HG03558 (cell line): Measurements from ENCODE around the gene CFAP77.

Source experiments
- ATAC-seq: cut with Tn5 transposase; IDR thresholded peaks from one replicate; pipeline ENCODE4 v1.9.1; 2021; ENCODE audit warnings: moderate number of reproducible peaks; ENCODE audit not compliant: unreplicated experiment; ENCODE audit errors: extremely low read depth

The CFAP77 gene

DNA sequence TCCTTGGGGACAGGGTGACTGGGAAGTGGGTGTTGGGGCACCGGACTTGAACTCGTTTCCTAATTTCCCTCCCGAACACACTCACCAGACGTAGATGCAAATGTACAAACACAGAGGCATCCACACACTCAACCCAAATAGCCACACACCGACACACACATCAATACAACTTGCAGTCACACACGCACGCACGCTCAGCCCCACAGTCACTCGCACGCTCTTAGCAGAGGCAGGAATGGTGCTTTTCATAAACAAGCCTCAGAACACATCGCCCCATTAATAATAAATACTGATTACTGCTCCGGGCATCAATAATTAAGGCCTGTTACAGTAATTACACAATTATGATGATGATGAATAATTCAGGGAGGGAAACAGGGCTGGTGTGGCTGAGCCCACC is 178.1 kb downstream of the CFAP77 start:
- ATAC-seq = no peak

DNA sequence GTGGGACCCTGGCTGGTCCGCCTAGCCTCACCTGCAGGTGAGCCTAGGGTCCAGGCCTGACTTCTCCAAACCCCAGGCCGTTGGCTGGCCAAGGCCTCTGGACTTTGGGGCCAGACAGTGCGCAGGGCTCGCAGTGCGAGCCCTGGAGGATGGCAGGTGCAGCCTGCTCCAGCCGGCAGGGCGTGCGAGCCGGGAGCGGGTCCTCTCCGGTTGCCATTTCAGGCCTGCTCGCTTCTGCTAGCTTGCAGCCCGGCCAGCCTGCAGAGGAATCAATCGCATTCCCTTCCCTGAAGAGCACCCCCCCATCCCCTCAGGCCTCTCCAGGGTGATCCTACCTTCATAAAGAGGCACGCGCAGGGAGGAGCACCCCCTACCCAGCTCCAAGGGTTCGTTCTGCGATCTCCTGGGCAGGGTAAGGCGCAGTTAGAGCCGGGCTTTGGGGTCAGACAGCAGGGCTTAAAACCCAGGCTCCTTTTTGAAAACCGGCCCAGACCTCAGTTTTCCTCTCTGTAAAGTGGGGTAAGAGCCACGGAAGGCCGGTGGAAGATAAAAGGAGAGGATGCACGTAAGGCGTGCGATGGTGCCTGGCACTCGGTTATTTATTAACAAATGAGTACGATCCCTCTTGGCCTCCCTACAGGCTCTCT is 178.6 kb downstream of the CFAP77 start:
- ATAC-seq = no peak

DNA sequence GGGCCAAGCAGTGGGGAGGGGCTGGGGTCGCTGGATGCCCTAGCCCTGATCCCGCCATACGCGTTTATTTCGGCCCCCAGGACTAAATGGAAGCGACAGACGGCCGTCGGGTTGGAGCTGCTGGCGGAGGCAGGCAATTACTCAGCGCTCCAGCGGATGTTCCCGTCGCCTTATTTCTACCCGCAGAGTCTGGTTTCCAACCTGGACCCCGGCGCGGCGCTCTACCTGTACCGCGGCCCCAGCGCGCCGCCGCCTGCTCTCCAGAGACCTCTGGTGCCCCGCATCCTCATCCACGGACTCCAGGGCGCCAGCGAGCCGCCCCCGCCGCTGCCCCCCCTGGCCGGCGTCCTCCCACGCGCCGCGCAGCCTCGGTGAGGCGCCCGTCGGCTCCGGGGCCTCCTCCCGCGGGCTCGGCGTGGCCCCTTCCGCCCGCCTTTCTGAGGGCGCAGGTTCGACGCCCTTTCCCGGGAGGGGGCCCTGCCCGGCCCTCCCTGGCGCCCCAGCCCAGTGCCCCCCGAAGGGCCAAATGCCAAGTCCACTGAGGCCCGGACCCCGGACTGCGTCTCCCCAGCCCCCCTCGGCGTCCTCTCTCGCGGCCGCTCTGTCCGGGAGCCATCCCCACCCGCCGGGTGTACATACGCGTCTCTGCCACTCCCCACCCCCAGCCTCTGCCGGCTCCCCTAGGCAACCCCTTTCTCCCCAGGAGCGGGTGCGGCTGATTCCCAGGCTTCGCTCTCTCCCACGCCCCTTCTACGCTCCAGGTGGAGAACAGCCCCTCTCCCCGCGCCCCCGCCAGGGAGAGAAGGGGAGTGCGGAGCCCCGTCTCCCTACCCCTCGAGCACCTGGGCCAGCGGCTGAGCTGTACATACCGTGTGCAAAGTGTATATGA is 179.4 kb downstream of the CFAP77 start:
- no peak for ATAC-seq

DNA sequence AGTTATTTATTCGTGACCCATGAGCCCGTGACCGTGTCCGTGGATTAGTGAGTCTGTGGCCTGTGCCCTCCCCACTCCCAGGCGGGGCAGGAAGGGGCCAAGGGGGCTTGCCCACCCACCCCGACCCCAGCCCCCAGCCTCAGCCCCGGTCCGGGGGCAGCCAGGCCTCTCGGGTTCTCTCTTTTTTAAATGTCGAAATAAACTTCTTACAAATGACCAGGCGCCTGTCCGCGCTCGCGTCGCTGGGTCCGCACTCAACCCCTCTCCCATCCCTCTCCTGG is 180.0 kb downstream of the CFAP77 start:
- no peak for ATAC-seq

DNA sequence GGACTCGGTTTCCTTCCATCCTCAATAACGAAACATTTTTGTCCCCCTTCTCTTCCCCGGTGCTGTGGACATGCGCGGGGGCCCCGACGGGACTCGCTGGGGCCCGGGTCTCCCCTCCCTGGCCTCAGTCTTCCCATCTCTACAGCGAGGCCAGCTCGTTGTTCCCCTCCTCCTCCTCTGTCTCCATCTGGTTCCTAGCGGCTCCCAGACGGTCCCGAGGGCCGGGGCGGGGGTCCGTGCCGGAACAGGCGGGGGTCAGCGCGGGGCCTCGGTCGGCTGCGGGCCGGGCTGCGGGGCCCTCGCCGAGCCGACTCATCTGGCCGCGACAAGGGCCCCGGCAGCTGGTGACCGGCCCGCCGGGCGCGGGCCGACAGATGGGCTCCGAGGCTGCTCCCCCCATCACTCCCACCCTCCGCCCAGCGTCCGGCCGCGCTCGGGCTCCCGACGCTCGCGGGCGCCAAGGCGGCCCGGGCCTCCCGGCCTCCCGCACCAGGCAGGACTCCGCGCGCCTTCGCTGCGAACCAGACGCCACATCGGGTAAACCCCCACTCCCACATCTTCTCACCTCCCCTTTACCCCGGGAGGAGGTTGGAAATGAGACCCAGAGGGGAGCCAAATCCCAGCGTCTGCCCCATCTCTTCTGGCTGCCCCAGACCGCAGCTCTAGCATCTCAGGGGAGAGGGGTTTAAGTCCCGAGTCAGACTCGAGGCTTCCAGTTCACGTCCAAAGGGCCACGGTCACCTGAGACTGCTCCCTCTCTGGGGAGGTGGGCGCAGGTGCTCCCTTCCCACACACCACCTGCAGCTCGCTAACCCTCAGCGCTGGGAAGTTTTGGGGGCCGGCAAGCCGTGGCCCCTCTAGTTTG is 180.5 kb downstream of the CFAP77 start:
- ATAC-seq = no peak

DNA sequence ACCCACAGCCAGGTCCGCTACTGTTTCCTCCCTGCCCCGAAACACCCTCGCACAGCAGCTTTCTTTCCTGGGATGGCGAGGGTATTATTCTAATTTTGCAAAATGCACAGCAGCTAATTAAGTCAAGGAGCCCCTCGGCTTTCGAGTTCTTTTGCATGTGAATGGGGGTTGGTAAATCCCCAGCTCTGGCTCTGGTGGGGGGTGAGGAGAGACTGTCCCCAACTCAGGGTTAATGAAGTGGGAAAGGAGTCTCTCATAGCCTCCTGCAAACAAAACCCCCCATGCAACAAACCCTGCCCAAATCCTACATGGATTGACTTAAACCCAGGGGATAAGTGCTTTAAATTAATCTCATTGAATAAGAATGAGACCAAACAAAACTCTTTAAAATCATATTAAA is 181.2 kb downstream of the CFAP77 start:
- no peak for ATAC-seq

DNA sequence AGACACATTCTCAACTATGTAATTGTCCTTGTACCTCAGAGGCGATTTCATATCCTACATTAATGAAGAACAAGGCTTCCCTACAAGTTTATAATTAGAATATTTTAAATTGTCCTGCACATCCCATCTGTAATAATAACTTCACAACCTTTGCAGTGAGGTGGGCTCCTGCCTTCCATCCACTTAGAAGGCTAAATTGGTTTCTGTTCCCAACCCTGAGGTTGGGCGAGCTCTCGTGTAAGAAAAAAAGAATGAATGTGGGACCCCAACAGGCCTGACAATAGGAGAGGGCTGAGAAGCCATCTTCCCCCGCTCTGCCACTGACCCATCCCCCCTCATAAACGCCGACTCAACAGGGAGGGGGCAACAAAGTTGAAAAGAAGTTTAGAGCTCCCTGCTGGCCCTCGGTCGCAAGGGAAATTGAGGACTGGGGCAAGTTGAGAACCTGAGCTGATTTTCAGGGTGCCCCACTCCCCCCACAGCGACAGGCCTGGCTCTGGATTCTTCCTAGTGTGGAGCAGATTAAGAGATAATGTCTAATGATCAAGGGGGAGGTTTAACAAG is 181.8 kb downstream of the CFAP77 start:
- ATAC-seq = no peak

DNA sequence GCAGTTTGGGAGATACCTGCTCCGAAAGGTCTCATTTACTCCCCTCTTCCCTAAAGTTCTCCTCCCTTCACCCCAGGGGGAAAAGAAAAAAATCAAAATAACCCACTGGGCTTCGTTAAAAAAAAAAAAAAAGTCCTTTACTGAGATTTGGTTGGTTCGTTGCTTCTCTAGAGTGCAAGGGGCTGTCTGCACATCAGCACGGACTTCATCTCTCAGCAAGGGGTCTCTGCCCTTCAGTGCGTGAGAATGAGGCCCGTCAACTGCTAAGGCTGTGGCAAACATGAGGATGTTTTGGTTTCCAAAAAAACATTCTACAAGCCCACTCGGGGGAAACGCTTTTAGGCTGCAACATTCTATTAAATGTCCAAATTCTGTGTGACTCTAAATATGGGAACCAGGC is 182.4 kb downstream of the CFAP77 start:
- no peak for ATAC-seq

DNA sequence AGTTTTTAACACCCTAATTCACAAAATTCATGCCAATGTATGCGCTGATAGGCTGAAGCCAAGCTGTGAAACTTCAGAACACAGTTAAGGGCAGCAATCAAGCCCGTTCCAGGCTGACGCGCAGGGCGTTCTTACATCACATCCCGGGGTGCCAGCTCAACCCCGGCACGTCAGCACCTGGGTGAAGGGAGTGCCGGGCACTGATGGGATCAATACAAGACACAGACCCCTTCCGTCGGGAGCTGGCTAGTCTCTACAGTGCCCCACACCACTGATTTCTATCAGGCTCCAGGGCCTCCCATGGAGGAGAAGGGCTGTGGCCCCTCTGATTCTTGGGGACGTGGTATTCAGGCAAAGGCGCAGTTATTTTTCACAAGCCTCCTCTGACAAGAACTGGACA is 184.4 kb downstream of the CFAP77 start:
- ATAC-seq = no peak

DNA sequence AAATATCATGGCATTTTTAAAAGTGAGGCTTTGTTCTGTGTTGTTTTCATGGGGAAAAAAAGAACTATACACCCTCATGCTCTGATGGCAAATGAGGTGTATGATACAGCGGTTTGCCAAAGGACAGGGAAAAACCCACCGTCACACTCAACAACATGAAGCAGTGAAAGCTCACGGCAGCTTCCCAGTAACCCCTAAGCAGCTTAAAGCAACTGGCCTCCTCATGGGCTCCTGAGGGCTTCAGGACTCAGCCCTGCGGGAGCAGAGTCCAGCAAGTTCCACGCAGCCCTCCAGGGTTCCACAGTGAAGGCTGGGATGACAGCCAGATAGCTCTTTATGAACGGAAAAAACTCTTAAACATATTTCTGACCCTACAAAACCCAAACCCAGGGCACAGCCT is 185.3 kb downstream of the CFAP77 start:
- no peak for ATAC-seq

DNA sequence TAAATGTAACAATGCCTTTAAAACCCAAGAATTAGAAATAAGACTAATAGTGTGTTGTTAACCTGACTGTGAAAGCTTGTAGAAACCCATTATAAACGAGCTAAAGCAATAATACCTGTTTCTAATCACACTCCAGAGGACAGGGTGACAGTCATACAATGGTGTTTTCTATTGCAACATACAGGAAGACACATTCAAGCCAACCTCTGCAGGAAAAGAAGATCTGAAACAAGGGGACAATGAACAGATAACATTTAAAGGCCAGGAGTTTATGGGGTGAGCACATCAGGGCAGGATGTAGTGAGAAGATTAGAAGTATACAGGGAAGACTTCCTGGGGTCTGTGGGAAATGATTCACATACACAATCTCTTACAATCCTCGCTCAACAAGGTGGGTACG is 186.2 kb downstream of the CFAP77 start:
- no peak for ATAC-seq

DNA sequence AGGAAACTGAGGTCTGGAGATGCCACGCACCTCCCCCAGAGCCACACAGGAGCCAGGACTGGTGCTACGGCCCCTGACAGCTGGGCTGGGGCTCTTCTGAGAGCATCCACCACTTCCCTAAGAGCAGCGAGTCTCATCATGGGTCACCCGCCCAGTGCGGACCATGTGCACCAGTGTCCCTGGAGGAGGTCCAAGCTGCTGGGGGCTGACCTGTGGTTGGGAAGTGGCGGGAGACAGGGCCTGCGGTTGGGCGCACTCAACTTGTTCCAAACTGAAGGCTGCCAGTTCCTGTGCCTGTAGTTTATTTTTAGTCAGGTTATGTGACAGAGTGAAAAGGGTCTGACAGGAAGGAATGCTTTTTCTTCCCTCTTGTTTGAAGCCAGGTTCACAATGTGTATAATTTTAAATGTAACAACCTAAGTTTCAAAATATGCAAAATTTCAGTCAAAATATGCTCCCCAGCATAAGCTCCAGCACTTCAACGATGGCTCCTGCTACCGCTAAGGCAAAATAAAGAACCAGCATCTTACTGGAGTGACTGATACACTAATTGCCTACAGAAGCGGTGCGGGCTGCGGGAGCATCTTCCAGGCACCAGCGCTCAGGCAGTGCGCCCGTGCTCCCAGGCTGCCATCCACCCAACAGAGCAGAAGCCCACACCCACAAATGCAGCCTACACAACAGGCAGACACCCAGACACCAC is 187.2 kb downstream of the CFAP77 start:
- ATAC-seq = no peak

DNA sequence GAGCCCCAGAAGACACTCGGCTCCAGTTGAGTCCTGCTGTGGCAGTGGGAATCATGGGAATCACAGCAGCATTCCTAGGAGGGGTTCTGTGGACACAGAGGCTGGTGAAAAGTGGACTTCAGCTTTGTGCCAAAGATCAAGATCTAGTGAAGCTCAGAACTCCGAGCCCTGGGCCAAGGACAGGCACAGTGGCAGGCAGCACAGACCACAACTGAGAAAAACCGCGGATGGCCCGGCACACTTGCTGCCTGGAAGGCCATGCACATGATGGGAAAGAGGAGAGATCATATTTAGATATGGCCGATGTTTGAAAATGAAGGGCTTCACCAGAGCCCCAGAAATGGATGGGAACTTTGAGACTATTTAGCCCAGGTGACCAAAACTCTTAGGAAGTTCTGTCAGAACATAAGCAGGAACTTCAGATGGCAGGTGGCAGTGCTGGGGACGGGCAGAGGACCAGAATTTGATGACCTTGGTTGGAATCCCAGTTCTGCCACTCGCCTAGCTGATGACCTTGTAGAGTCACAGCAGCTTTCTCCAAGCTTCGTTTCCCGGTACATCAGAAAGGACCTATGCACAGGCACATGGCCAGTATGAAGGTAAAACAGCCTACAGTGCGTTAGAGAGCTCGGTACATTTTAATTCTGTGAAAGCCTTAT is 190.4 kb downstream of the CFAP77 start:
- ATAC-seq = no peak

DNA sequence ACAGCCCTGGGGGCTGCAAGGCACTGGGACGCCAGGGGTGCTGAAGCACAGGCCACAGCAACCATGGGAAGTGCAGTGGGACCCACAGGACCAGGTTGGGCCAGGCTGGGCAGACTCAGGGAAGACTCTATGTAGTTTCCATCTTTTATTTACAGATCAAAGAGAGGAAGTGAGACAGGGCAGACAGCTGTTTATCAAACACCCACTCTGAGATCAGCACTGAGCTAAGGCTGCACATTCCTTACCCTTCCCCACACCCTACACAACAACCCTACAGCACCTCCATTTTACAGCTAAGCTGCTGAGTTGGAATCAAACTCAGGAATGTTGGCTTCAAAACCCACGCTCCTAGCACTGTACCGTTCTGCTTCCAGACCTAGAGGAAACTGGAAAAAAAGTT is 192.2 kb downstream of the CFAP77 start:
- no peak for ATAC-seq

DNA sequence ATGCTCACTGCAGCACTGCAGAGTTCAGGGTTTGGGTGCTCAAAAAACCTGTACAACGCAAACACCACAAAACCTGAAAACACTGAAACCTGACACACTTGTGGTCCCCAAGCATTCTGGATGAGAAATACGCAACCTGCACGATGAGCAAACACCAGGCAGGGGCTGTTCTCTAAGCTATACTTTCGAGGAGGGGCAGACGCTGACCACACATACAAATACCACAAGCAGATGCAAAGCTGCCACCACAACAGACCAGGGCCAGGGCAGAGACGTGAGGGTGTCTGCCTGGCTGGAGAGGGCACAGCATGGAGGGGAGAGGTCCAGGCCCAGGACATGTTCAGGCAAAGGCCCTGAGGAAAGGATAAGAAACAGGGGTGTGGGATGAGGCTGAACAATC is 195.4 kb downstream of the CFAP77 start:
- no peak for ATAC-seq

DNA sequence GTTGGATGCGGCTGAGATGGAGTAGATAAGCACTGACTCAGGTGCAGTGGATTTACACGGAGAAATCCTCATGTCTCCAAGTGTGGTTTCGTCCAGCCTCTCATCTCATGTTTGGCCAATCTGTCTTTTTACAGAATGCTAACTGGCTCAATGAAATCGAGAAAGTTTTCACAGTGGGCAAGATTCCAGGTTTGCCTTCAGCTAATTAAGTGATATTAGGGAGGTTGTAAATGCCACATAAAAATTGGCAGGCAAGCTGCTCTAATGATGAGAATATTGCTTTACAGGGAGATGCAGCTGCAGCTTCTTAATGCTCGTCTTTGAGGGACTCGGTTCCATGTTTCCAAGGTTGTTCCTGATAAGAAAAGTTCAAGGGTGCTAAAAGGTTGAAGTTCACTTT is 196.1 kb downstream of the CFAP77 start:
- no peak for ATAC-seq

DNA sequence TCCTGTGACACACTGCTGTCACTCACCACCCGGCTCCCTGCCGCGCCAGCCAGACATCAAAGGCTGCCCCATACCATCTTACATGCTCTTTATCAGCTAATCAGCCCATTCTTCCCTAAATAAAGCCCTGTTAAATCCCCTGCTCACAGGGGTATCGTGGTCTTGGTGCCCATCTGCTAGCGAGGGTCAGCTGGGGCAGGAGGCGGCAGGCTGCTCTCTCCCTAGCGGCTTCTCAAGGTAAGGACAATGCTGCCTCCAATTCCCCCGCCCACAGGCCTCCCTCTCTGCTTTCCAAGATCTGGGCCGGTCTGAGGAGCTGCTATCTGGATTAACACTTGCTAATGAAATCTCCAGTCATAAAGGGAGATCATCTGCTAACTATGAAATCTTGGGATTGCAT is 199.2 kb downstream of the CFAP77 start:
- no peak for ATAC-seq

DNA sequence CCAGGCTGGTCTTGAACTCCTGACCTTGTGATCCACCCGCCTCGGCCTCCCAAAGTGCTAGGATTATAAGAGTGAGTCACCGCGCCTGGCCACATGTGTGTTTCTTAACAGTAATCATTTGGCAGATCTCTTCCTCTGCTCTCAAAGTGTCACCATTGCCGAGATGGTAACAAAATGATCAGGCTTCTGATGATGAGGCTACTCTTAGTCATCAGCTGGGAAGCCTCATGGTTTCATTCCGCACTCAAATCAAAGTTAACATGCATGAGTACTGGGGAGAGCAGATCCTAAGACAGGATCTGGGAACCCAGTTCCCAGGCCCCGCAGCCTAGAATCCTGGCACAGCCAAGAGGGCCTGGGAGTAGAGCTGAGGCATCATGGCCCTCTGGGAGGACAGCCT is 199.8 kb downstream of the CFAP77 start:
- ATAC-seq = no peak

DNA sequence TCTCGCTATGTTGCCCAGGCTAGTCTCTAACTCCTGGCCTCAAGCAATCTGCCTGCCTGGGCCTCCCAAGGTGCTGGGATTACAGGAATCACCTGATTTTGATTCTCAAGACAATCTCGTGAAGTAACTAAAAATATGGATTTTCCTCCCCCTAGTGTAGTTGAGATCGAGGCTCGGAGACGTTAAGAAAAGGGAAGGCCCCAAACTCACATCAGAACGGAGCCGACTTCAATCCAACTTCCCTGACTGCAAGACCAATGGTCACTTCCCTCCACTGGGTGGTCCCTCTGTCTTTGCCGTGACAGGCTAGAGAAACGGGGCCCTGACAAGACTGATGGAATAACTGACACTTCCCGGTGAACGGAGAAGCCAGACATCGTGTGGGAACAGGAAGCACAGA is 200.7 kb downstream of the CFAP77 start:
- no peak for ATAC-seq

DNA sequence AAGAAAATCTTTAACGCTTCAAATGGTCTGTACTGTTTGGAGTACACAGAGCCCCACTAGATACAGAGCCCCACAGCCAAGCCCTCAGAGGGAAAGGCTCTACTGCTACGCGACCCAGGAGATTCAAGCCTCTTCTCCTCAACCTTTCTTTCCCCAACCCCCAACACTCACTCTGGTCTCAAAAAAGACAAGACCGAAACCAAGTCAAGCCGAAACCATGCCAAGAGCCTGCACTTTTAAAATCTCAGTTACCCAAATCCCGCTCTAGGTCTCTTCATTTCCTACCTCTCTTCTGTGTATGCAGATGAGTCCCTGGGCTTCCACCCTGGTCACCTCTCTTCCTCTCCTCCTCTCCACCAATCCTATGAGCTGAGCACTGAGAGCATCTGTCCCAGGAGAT is 204.3 kb downstream of the CFAP77 start:
- no peak for ATAC-seq
